K562 (cell line): Measurements from ENCODE around the gene RCSD1. TPM values are rescaled to one million over a fixed set of nuclear protein-coding genes. Genes with fewer than 3 reads are reported as not detected.

Source experiments
- BDP1 ChIP-seq: IDR thresholded peaks from 3 replicates; pipeline ENCODE4 v1.6.1; 2011; ENCODE audit not compliant: insufficient read length, insufficient read depth
- CREBBP ChIP-seq: IDR thresholded peaks from one replicate; pipeline ENCODE4 v1.6.1; 2012; ENCODE audit warnings: low read depth, mild to moderate bottlenecking, control low read depth, inconsistent platforms, low read length
- FOSL1 ChIP-seq: fragments of 200-800 bp; sonication (Bioruptor generic); conservative IDR thresholded peaks from 2 replicates; pipeline ENCODE4 v1.6.1; 2016; ENCODE audit warnings: missing genetic modification characterization, missing compliant biosample characterization
- JUND ChIP-seq, 2 experiments: IDR thresholded peaks; 2 replicates in 1 of 2; 3 replicates in 1 of 2; pipeline ENCODE4 v1.6.1; 2011; ENCODE audit warnings: borderline replicate concordance in 2 of 2, low read depth in 2 of 2, low read length in 2 of 2, improper control_type of control experiment in 1 of 2, missing biosample characterization in 1 of 2, missing genetic modification characterization in 1 of 2, missing genetic modification reagents in 1 of 2
- NRF1 ChIP-seq, 2 experiments: fragments of 450-650 bp; IDR thresholded peaks in 1 of 2; conservative IDR thresholded peaks in 1 of 2; 2 replicates each; pipeline ENCODE4 v1.6.1; 2014; ENCODE audit warnings: mild to moderate bottlenecking in 2 of 2
- PML ChIP-seq: IDR thresholded peaks from 2 replicates; pipeline ENCODE4 v1.6.1; 2012; ENCODE audit warnings: low read length, inconsistent platforms
- POLR2AphosphoS5 ChIP-seq: IDR thresholded peaks from 2 replicates; pipeline ENCODE4 v1.6.1; 2011; ENCODE audit warnings: mild to moderate bottlenecking, low read depth, low read length, moderate library complexity; ENCODE audit not compliant: control insufficient read depth, insufficient read depth
- RBM17 ChIP-seq: fragments of 200-400 bp; formaldehyde crosslinking; IDR thresholded peaks from 2 replicates; pipeline ENCODE4 v1.6.1; 2017; ENCODE audit warnings: low read depth, mild to moderate bottlenecking, low read length, borderline replicate concordance
- SIN3A ChIP-seq, 2 experiments: fragments of 150-350 bp in 1 of 2; IDR thresholded peaks; 2 replicates each; pipeline ENCODE4 v1.6.1; 2011 to 2016; ENCODE audit warnings: borderline replicate concordance in 2 of 2, low read depth in 2 of 2, low read length in 2 of 2, mild to moderate bottlenecking in 2 of 2, moderate library complexity in 2 of 2; ENCODE audit not compliant: control insufficient read depth in 1 of 2
- SMC3 ChIP-seq: conservative IDR thresholded peaks from 2 replicates; pipeline ENCODE4 v1.6.1; 2011; ENCODE audit warnings: low read depth, low read length, improper control_type of control experiment; ENCODE audit not compliant: insufficient read depth
- TEAD4 ChIP-seq, 2 experiments: sonication (generic) in 1 of 2; formaldehyde crosslinking in 1 of 2; IDR thresholded peaks; 2 replicates each; pipeline versions ENCODE4 v1.6.1 to v1.8.0; 2012 to 2022; ENCODE audit warnings: borderline replicate concordance in 1 of 2, inconsistent platforms in 1 of 2, low read length in 1 of 2, mild to moderate bottlenecking in 1 of 2, missing genetic modification reagents in 1 of 2
- ZNF133 ChIP-seq: fragments of 250-450 bp; sonication (Bioruptor Pico); IDR thresholded peaks from 2 replicates; pipeline ENCODE4 v1.4.0; 2020; ENCODE audit warnings: mild to moderate bottlenecking
- ZNF507 ChIP-seq: conservative IDR thresholded peaks from 2 replicates; pipeline ENCODE4 v1.6.1; 2017; ENCODE audit warnings: missing genetic modification characterization, missing compliant biosample characterization
- polyA plus RNA-seq, 8 experiments: library from polyadenylated mRNA; depleted of rRNA in 4 of 8; stranded (reverse) in 5 of 8; unstranded in 3 of 8; fragments of >200 nt; fragmentation: Nextera tagmentation in 2 of 8; fragmentation: Illumina TruSeq in 1 of 8; extraction: Ambion mirVana in 2 of 8; extraction: Trizol in 1 of 8; gene quantifications; 2 replicates each; pipeline versions ENCODE4 v1.2.1 to v1.2.3, GENCODE V29; 2011 to 2014; ENCODE audit warnings: inconsistent platforms in 1 of 8, missing spikeins in 1 of 8
- total RNA-seq, 7 experiments: library from RNA; depleted of rRNA in 6 of 7; stranded (reverse); fragments of >200 nt in 6 of 7; fragmentation: Illumina TruSeq in 2 of 7; extraction: Trizol in 2 of 7; gene quantifications; 2 replicates each; pipeline versions ENCODE4 v1.2.1 to v1.2.3, GENCODE V29; 2011 to 2021; ENCODE audit warnings: low replicate concordance in 1 of 7
- TF ChIP-seq, protein P1 (sequence below), 2 experiments: fragments of 250-450 bp in 1 of 2; fragments of 450-650 bp in 1 of 2; sonication (Bioruptor Pico) in 1 of 2; IDR thresholded peaks; 2 replicates each; pipeline versions ENCODE4 v1.6.1 to v1.8.0; 2016 to 2021; ENCODE audit warnings: mild to moderate bottlenecking in 2 of 2, moderate library complexity in 2 of 2, missing compliant biosample characterization in 1 of 2, missing genetic modification characterization in 1 of 2
- TF ChIP-seq, protein P2 (sequence below): sonication (generic); formaldehyde crosslinking; IDR thresholded peaks from 2 replicates; pipeline ENCODE4 v1.8.1; 2023; ENCODE audit warnings: mild to moderate bottlenecking, missing genetic modification reagents
- TF ChIP-seq, protein P3 (sequence below): fragments of 450-650 bp; formaldehyde crosslinking; IDR thresholded peaks from 2 replicates; pipeline ENCODE4 v1.4.0; 2020; ENCODE audit warnings: mild to moderate bottlenecking
- TF ChIP-seq, protein P4 (sequence below): sonication (generic); formaldehyde crosslinking; IDR thresholded peaks from 2 replicates; pipeline ENCODE4 v1.5.0; 2020; ENCODE audit warnings: missing genetic modification reagents
- TF ChIP-seq, protein P5 (sequence below), 3 experiments: IDR thresholded peaks in 2 of 3; conservative IDR thresholded peaks in 1 of 3; 2 replicates each; pipeline ENCODE4 v1.5.1; 2011 to 2012; ENCODE audit warnings: low read length in 3 of 3, mild to moderate bottlenecking in 3 of 3, control low read depth in 2 of 3, improper control_type of control experiment in 1 of 3, inconsistent platforms in 1 of 3, low read depth in 1 of 3, mixed read lengths in 1 of 3, moderate library complexity in 1 of 3; ENCODE audit not compliant: insufficient read depth in 2 of 3
- TF ChIP-seq, protein P6 (sequence below): fragments of 250-450 bp; sonication (Bioruptor Pico); IDR thresholded peaks from 2 replicates; pipeline ENCODE4 v1.5.0; 2021

The RCSD1 gene
- total and polyA plus RNA-seq, 9 of the 15 experiments (the other 6 are each of a cell fraction or from before 2014, with no cell fraction given): 7.8 to 69.8 (median 45.3) TPM

DNA sequence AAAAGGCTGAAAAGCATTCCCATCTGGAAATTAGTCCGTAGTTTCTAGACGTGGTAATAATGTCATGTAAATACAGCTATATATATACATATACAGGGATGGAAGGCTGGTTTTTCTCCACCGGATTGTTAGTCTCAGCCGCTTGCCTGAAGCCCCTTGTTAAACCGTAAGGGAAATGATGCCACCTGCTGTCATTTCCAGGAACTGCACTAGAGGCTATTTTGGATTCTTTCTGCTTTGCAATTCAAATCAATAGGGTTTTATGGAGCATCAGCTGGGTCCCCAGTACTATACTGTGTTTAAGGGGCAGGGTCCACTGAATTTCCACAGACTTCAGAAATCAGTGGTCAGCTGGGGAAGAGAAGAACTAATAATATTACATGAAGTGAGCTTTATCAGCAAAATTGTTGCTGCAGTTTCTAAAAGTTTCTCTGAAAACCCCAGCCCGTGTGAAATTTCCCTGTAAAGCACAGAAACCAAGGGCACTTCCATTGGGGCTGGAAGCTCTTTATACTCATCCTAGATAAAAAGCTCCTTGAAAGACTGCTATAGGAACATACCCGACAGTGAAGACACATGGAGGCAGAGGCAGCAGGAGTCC is 58.0 kb downstream of the RCSD1 start (continued):
- TF ChIP-seq, protein P1, sequence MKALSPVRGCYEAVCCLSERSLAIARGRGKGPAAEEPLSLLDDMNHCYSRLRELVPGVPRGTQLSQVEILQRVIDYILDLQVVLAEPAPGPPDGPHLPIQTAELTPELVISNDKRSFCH (CRISPR knock-in tag; IDR thresholded peaks at IDR 0.05): no peak
- TF ChIP-seq, protein P1 (tag; IDR thresholded peaks at IDR 0.05): no peak
- TF ChIP-seq, protein P2, sequence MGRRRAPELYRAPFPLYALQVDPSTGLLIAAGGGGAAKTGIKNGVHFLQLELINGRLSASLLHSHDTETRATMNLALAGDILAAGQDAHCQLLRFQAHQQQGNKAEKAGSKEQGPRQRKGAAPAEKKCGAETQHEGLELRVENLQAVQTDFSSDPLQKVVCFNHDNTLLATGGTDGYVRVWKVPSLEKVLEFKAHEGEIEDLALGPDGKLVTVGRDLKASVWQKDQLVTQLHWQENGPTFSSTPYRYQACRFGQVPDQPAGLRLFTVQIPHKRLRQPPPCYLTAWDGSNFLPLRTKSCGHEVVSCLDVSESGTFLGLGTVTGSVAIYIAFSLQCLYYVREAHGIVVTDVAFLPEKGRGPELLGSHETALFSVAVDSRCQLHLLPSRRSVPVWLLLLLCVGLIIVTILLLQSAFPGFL: no peak
- TF ChIP-seq ZNF133 (no peak), JUND (IDR thresholded peaks at IDR 0.05; ENCODE audit: borderline replicate concordance, low read depth, low read length) (0 out of 2 replicates have a peak, but pooled peaks have one; percentile 23), JUND (tag; IDR thresholded peaks at IDR 0.05; ENCODE audit: borderline replicate concordance, low read depth, low read length) (peak; percentile 14; the same call in 1 of the 3 replicates), TEAD4 (IDR thresholded peaks at IDR 0.05; ENCODE audit: low read length) (0 out of 2 replicates have a peak, but pooled peaks have one; percentile 31), TEAD4 (CRISPR knock-in tag; IDR thresholded peaks at IDR 0.05; ENCODE audit: borderline replicate concordance) (no peak), SIN3A (IDR thresholded peaks at IDR 0.05; ENCODE audit: borderline replicate concordance in 2 of 2, control insufficient read depth in 1 of 2, low read depth in 2 of 2, low read length in 2 of 2) (no peak), PML (no peak), SMC3 (peak; percentile 96), BDP1 (no peak), ZNF507 (tag) (no peak), POLR2AphosphoS5 (no peak), RBM17 (no peak), CREBBP (no peak), FOSL1 (no peak), NRF1 (conservative IDR thresholded peaks at IDR 0.05 in 1 of 2, IDR thresholded peaks at IDR 0.05 in 1 of 2) (no peak)
- TF ChIP-seq, protein P3, sequence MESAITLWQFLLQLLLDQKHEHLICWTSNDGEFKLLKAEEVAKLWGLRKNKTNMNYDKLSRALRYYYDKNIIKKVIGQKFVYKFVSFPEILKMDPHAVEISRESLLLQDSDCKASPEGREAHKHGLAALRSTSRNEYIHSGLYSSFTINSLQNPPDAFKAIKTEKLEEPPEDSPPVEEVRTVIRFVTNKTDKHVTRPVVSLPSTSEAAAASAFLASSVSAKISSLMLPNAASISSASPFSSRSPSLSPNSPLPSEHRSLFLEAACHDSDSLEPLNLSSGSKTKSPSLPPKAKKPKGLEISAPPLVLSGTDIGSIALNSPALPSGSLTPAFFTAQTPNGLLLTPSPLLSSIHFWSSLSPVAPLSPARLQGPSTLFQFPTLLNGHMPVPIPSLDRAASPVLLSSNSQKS (CRISPR knock-in tag): no peak
- TF ChIP-seq, protein P4, sequence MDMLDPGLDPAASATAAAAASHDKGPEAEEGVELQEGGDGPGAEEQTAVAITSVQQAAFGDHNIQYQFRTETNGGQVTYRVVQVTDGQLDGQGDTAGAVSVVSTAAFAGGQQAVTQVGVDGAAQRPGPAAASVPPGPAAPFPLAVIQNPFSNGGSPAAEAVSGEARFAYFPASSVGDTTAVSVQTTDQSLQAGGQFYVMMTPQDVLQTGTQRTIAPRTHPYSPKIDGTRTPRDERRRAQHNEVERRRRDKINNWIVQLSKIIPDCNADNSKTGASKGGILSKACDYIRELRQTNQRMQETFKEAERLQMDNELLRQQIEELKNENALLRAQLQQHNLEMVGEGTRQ (CRISPR knock-in tag): no peak
- TF ChIP-seq, protein P5, sequence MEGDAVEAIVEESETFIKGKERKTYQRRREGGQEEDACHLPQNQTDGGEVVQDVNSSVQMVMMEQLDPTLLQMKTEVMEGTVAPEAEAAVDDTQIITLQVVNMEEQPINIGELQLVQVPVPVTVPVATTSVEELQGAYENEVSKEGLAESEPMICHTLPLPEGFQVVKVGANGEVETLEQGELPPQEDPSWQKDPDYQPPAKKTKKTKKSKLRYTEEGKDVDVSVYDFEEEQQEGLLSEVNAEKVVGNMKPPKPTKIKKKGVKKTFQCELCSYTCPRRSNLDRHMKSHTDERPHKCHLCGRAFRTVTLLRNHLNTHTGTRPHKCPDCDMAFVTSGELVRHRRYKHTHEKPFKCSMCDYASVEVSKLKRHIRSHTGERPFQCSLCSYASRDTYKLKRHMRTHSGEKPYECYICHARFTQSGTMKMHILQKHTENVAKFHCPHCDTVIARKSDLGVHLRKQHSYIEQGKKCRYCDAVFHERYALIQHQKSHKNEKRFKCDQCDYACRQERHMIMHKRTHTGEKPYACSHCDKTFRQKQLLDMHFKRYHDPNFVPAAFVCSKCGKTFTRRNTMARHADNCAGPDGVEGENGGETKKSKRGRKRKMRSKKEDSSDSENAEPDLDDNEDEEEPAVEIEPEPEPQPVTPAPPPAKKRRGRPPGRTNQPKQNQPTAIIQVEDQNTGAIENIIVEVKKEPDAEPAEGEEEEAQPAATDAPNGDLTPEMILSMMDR (IDR thresholded peaks at IDR 0.05 in 2 of 3, conservative IDR thresholded peaks at IDR 0.05 in 1 of 3; ENCODE audit: insufficient read depth in 2 of 3, low read depth in 1 of 3, low read length in 3 of 3): peak; percentile 89 to 98 (median 94)
- TF ChIP-seq, protein P6, sequence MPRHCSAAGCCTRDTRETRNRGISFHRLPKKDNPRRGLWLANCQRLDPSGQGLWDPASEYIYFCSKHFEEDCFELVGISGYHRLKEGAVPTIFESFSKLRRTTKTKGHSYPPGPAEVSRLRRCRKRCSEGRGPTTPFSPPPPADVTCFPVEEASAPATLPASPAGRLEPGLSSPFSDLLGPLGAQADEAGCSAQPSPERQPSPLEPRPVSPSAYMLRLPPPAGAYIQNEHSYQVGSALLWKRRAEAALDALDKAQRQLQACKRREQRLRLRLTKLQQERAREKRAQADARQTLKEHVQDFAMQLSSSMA (CRISPR knock-in tag): no peak
